Spinal cord (tissue), 10 donors: ENCODE measurements around the gene VGLL1. TPM values are rescaled to one million over a fixed set of nuclear protein-coding genes. Genes with fewer than 3 reads are reported as not detected.

Source experiments
- DNase-seq, 6 donors: peaks; one replicate each; pipeline versions ENCODE4 v3.0.0 to v3.0.0-alpha.2; 2013 to 2015; ENCODE audit warnings: low spot score in 6 of 6, low read depth in 4 of 6
- H3K27ac ChIP-seq: one replicate; pipeline ENCODE4 v1.5.1; 2013; ENCODE audit warnings: low read depth, low read length, control low read depth
- H3K27me3 ChIP-seq: one replicate; pipeline ENCODE4 v1.6.1; 2013; ENCODE audit warnings: low read length; ENCODE audit not compliant: control insufficient read depth, insufficient read depth
- H3K36me3 ChIP-seq: one replicate; pipeline ENCODE4 v1.6.1; 2013; ENCODE audit warnings: low read length; ENCODE audit not compliant: control insufficient read depth, insufficient read depth
- H3K4me1 ChIP-seq: one replicate; pipeline ENCODE4 v1.6.1; 2013; ENCODE audit warnings: low read length; ENCODE audit not compliant: control insufficient read depth, insufficient read depth
- H3K4me3 ChIP-seq: one replicate; pipeline ENCODE4 v1.5.1; 2013; ENCODE audit warnings: low read depth, low read length, control low read depth
- H3K9me3 ChIP-seq: one replicate; pipeline ENCODE4 v1.6.1; 2013; ENCODE audit warnings: low read length; ENCODE audit not compliant: control insufficient read depth, insufficient read depth
- WGBS: methylation state at CpG from one replicate; pipeline ENCODE4 v1.1.5; 2013; ENCODE audit warnings: missing lambda C conversion rate; ENCODE audit not compliant: insufficient coverage; 5-methylcytosine and 5-hydroxymethylcytosine counted together
- polyA plus RNA-seq, 2 donors: library from polyadenylated mRNA; unstranded; fragments of 120-200 nt; gene quantifications; one replicate each; pipeline ENCODE4 v1.2.1, GENCODE V29; 2013; ENCODE audit not compliant: insufficient read length in 2 of 2
- total RNA-seq, 2 donors: library from RNA; depleted of rRNA in 1 of 2; stranded (reverse); fragments of 120-200 nt in 1 of 2; fragments of >200 nt in 1 of 2; gene quantifications; one replicate each; pipeline versions ENCODE4 v1.2.3 to v1.2.4, GENCODE V29; 2013 to 2014
- donor health status: healthy.

Gene VGLL1
- total and polyA plus RNA-seq, 4 donors = not detected

- peaks cover 3% of the 10 kb centered on the region for H3K27me3 ChIP-seq
- H3K27ac ChIP-seq = no peak overlapping the region
- H3K36me3 ChIP-seq = no peaks in the 10 kb centered on the region
- no peak for DNase-seq
- no peaks in the 10 kb centered on the region for H3K9me3 ChIP-seq
- H3K4me3 ChIP-seq = no peak overlapping the region
- WGBS = 57% methylated on average over 3 of the region's 5 CpGs
- H3K4me1 ChIP-seq = no peaks in the 10 kb centered on the region
Measured at GRCh38 chrX:136519069-136519468, 12.9 kb upstream of the VGLL1 start.

- Histone ChIP-seq H3K4me1 (no peaks in the 10 kb centered on the region), H3K4me3 (no peak overlapping the region), H3K36me3 (no peaks in the 10 kb centered on the region), H3K9me3 (no peaks in the 10 kb centered on the region), H3K27ac (no peak overlapping the region), H3K27me3 (peaks cover 3% of the 10 kb centered on the region)
- no peak for DNase-seq
Measured at GRCh38 chrX:136523770-136524169, 8.2 kb upstream of the VGLL1 start.

GRCh38 chrX:136525738-136526606, 6.0 kb upstream of the VGLL1 start:
- Histone ChIP-seq H3K36me3 (no peaks in the 10 kb centered on the region), H3K27me3 (peaks cover 3% of the 10 kb centered on the region), H3K9me3 (no peaks in the 10 kb centered on the region), H3K4me3 (no peak overlapping the region), H3K4me1 (no peaks in the 10 kb centered on the region), H3K27ac (no peak overlapping the region)
- 43% methylated on average over 2 of the region's 2 CpGs for WGBS
- peak; percentile 12 to 83 (median 47) for DNase-seq

GRCh38 chrX:136528645-136529315, 3.2 kb upstream of the VGLL1 start:
- no peak for DNase-seq
- H3K27me3 ChIP-seq = no peaks in the 10 kb centered on the region
- 65% methylated on average over 7 of the region's 8 CpGs for WGBS

GRCh38 chrX:136529795-136530194, 2.2 kb upstream of the VGLL1 start:
- H3K36me3 ChIP-seq = no peaks in the 10 kb centered on the region
- H3K4me1 ChIP-seq = no peaks in the 10 kb centered on the region
- H3K4me3 ChIP-seq = no peak overlapping the region
- DNase-seq = no peak
- no peaks in the 10 kb centered on the region for H3K27me3 ChIP-seq
- no peak overlapping the region for H3K27ac ChIP-seq
- 40% methylated on average over 1 of the region's 2 CpGs for WGBS
- no peaks in the 10 kb centered on the region for H3K9me3 ChIP-seq

More at GRCh38 chrX:136528645-136529315, 3.2 kb upstream of the VGLL1 start:
- no peak overlapping the region for H3K4me3 ChIP-seq
- H3K9me3 ChIP-seq = no peaks in the 10 kb centered on the region
- H3K36me3 ChIP-seq = no peaks in the 10 kb centered on the region
- H3K27ac ChIP-seq = no peak overlapping the region
- H3K4me1 ChIP-seq = no peaks in the 10 kb centered on the region

- Histone ChIP-seq H3K27ac (no peak overlapping the region), H3K27me3 (peaks cover 2% of the 10 kb centered on the region), H3K36me3 (no peaks in the 10 kb centered on the region), H3K4me1 (no peaks in the 10 kb centered on the region), H3K9me3 (no peaks in the 10 kb centered on the region), H3K4me3 (no peak overlapping the region)
- WGBS = no CpG with 5 or more reads among the region's 2 CpGs
- no peak for DNase-seq
Measured at GRCh38 chrX:136534131-136534530, 2.1 kb downstream of the VGLL1 start.

GRCh38 chrX:136538811-136539210, 6.8 kb downstream of the VGLL1 start:
- no peaks in the 10 kb centered on the region for H3K4me1 ChIP-seq
- H3K9me3 ChIP-seq = no peaks in the 10 kb centered on the region
- H3K27ac ChIP-seq = no peak overlapping the region
- no peak for DNase-seq
- 57% methylated on average over 1 of the region's 2 CpGs for WGBS
- H3K4me3 ChIP-seq = no peak overlapping the region
- no peaks in the 10 kb centered on the region for H3K36me3 ChIP-seq
- H3K27me3 ChIP-seq = peaks cover 9% of the 10 kb centered on the region

GRCh38 chrX:136540226-136540625, 8.2 kb downstream of the VGLL1 start:
- H3K27me3 ChIP-seq = peaks cover 13% of the 10 kb centered on the region
- no peaks in the 10 kb centered on the region for H3K9me3 ChIP-seq
- H3K27ac ChIP-seq = no peak overlapping the region
- H3K36me3 ChIP-seq = no peaks in the 10 kb centered on the region
- DNase-seq = no peak
- 69% methylated on average over 5 of the region's 5 CpGs for WGBS
- H3K4me3 ChIP-seq = no peak overlapping the region
- no peaks in the 10 kb centered on the region for H3K4me1 ChIP-seq

GRCh38 chrX:136541294-136541693, 9.3 kb downstream of the VGLL1 start:
- Histone ChIP-seq H3K9me3 (no peaks in the 10 kb centered on the region), H3K4me3 (no peak overlapping the region), H3K27me3 (peaks cover 13% of the 10 kb centered on the region), H3K36me3 (no peaks in the 10 kb centered on the region), H3K27ac (no peak overlapping the region), H3K4me1 (no peaks in the 10 kb centered on the region)
- 82% methylated on average over 2 of the region's 3 CpGs for WGBS
- DNase-seq = peak in 1 of 6 donors; percentile 12

GRCh38 chrX:136542281-136542680, 10.3 kb downstream of the VGLL1 start:
- DNase-seq = no peak
- Histone ChIP-seq H3K4me3 (no peak overlapping the region), H3K36me3 (no peaks in the 10 kb centered on the region), H3K4me1 (no peaks in the 10 kb centered on the region), H3K9me3 (no peaks in the 10 kb centered on the region), H3K27ac (no peak overlapping the region), H3K27me3 (peaks cover 13% of the 10 kb centered on the region)
- no CpG with 5 or more reads among the region's 7 CpGs for WGBS
